ENCODE results near the gene SELENOM. TPM values are rescaled to one million over a fixed set of nuclear protein-coding genes. Genes with fewer than 3 reads are reported as not detected.
"Not testable (repeated sequence)": the region's sequence is repeated elsewhere in the genome, so short reads cannot be mapped to it uniquely, and the experiment has no call there.

The SELENOM gene
- total RNA-seq, 2 experiments from 2014 or later: 2.1 to 2.2 TPM

- H3K27me3 Mint-ChIP-seq: no peaks in the 10 kb centered on the region
Measured at GRCh38 chr22:31075961-31076360, 31.4 kb downstream of the SELENOM start.

GRCh38 chr22:31073545-31074145, 33.7 kb downstream of the SELENOM start:
- POLR2A ChIA-PET; H3K36me3 Mint-ChIP-seq (ENCODE audit: low read depth); H3K4me3 Mint-ChIP-seq; H3K27me3 Mint-ChIP-seq; H3K9me3 Mint-ChIP-seq; DNase-seq; H3K27ac Mint-ChIP-seq; H3K4me1 Mint-ChIP-seq: not testable (repeated sequence)
- CTCF ChIA-PET: interaction anchor here (0.6 kb wide), 1 partner anchor 333 kb away, joined by 5 read pairs; no protein-coding TSS in a partner anchor

More at GRCh38 chr22:31075961-31076360, 31.4 kb downstream of the SELENOM start:
- ChIA-PET POLR2A (no interaction called here), CTCF (no interaction called here)
- Mint-ChIP-seq H3K4me3 (no peak overlapping the region), H3K4me1 (peaks cover 4% of the 10 kb centered on the region), H3K27ac (no peak overlapping the region), H3K9me3 (no peaks in the 10 kb centered on the region), H3K36me3 (ENCODE audit: low read depth) (no peaks in the 10 kb centered on the region)
- no peak for DNase-seq

DNA sequence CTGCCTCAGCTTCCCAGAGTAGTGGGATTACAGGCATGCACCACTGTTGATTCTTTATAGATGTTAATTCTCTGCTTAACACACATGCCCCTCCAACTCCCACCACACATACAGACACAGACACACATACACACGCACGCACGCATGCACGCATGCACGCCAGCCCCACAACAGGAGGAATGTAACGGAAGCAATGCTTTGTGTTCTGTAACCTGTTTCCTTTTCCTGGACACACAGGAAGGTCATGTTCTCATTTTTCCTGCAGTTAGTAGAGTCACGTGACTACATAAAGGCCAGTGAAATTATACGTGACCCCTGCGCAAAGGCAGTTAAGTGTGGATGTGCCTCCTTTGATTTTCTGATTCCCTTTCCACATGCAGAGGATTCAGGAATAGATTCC, 34.2 kb downstream of the SELENOM start:
- H3K36me3 Mint-ChIP-seq (ENCODE audit: low read depth); H3K27ac Mint-ChIP-seq; H3K27me3 Mint-ChIP-seq; H3K9me3 Mint-ChIP-seq; DNase-seq; H3K4me3 Mint-ChIP-seq; H3K4me1 Mint-ChIP-seq; POLR2A ChIA-PET: not testable (repeated sequence)
- CTCF ChIA-PET: interaction anchor here (0.6 kb wide), 1 partner anchor 333 kb away, joined by 5 read pairs; no protein-coding TSS in a partner anchor

GRCh38 chr22:31069691-31070314, 37.6 kb downstream of the SELENOM start:
- not testable (repeated sequence) for H3K4me1 Mint-ChIP-seq, H3K9me3 Mint-ChIP-seq

GRCh38 chr22:31068970-31069369, 38.4 kb downstream of the SELENOM start:
- Mint-ChIP-seq H3K36me3 (ENCODE audit: low read depth) (no peaks in the 10 kb centered on the region), H3K9me3 (no peaks in the 10 kb centered on the region), H3K4me1 (peaks cover 2% of the 10 kb centered on the region), H3K4me3 (no peak overlapping the region), H3K27ac (no peak overlapping the region), H3K27me3 (no peaks in the 10 kb centered on the region)
- ChIA-PET CTCF (no interaction called here), POLR2A (no interaction called here)
- no peak for DNase-seq

More at GRCh38 chr22:31069691-31070314, 37.6 kb downstream of the SELENOM start:
- DNase-seq; POLR2A ChIA-PET; H3K27ac Mint-ChIP-seq; H3K36me3 Mint-ChIP-seq (ENCODE audit: low read depth); H3K4me3 Mint-ChIP-seq; H3K27me3 Mint-ChIP-seq: not testable (repeated sequence)
- CTCF ChIA-PET: interaction anchor here (0.8 kb wide), 1 partner anchor 70 kb away, joined by 3 read pairs; no protein-coding TSS in a partner anchor

DNA sequence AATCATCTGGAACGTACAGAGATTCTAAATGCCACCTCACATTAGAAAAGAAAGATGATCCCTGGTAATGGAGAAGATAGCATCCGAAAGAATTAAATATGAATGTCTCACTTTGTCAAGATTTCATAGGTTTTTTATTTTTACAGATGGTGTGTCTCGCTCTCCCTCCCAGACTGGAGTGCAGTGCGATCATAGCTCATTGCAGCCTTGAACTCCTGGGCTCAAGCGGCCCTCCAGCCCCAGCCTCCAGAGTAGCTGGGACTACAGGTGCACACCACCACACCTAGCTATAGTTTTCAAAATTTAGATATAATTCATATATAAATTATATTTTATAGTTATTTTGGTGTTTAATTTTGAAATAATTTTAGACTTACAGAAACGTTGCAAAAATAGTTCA, 43.0 kb downstream of the SELENOM start:
- Mint-ChIP-seq H3K4me1 (peaks cover 5% of the 10 kb centered on the region), H3K36me3 (ENCODE audit: low read depth) (no peaks in the 10 kb centered on the region), H3K27me3 (no peaks in the 10 kb centered on the region), H3K9me3 (peaks cover 3% of the 10 kb centered on the region), H3K27ac (no peak overlapping the region), H3K4me3 (peak overlapping the region; percentile 1)
- ChIA-PET POLR2A (no interaction called here), CTCF (interaction anchor here (0.6 to 1.7 kb wide), 5 partner anchors 9 to 159 kb away, joined by 3 to 5 read pairs (median 4); no protein-coding TSS in a partner anchor)
- DNase-seq: no peak

DNA sequence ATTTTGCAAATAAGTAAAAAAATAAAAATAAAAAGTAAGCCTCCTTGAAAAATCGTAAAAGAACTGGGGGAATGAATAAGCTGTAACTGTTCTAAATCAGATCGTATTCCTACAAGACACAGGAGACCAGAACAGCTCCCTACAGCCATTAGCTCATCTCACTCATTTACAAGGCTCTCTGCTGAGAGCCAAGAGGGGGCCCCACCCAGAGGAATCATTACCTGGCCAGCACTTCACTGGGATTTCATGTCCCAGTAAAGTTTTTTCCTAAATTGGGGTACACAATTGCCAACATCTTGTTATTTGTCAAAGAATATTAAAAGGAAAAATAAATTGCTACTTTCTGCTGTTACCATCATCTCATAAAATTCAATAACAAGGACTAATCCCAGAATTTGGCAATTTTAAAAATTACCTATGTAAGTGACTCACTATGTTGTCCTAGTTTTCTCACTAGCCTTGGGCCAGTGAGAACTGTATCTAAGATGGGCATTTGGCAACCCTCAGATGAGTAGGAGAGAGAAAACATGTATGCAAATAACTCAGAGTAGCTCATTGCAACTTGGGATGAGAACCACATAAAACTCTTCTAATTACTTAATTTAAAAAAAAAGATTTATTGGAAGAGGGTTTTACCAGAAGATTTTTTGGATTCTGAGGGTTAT, 44.7 kb downstream of the SELENOM start:
- no peak for DNase-seq
- Mint-ChIP-seq H3K4me1 (peaks cover 5% of the 10 kb centered on the region), H3K27me3 (no peaks in the 10 kb centered on the region), H3K36me3 (ENCODE audit: low read depth) (no peaks in the 10 kb centered on the region), H3K4me3 (no peak overlapping the region), H3K9me3 (peaks cover 3% of the 10 kb centered on the region), H3K27ac (no peak overlapping the region)
- CTCF ChIA-PET: no interaction called here
- POLR2A ChIA-PET: no interaction called here

DNA sequence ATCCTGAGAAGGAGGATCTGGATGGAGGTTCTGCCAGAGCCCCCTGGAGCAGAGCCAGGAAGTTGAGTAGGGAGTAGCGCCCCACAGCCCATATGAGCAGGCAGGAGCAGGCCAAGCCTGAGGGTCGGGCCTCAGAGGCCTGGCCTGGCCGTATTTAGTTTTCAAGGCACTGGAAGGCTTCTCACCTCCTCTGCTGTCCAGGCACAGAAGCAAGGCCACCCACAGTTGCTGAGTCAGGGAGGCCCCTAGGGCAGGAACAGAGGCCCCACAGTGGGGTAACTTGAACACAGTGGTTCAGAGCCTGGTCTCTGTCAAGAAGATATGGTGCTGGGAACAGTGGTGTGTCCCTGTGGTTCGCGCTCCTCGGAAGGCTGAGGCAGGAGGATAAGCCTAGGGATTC, 47.7 kb downstream of the SELENOM start:
- H3K27ac Mint-ChIP-seq; H3K36me3 Mint-ChIP-seq (ENCODE audit: low read depth); H3K9me3 Mint-ChIP-seq; H3K27me3 Mint-ChIP-seq; CTCF ChIA-PET; POLR2A ChIA-PET; DNase-seq; H3K4me1 Mint-ChIP-seq; H3K4me3 Mint-ChIP-seq: not testable (repeated sequence)

GRCh38 chr22:31056986-31057599, 50.3 kb downstream of the SELENOM start:
- Mint-ChIP-seq H3K27me3 (no peaks in the 10 kb centered on the region), H3K9me3 (no peaks in the 10 kb centered on the region), H3K27ac (no peak overlapping the region), H3K36me3 (ENCODE audit: low read depth) (no peaks in the 10 kb centered on the region), H3K4me3 (no peak overlapping the region), H3K4me1 (no peaks in the 10 kb centered on the region)
- DNase-seq: no peak
- POLR2A ChIA-PET: no interaction called here
- CTCF ChIA-PET: interaction anchor here (1.3 to 1.5 kb wide), 2 partner anchors 9 to 13 kb away, joined by 3 to 4 read pairs; no protein-coding TSS in a partner anchor

GRCh38 chr22:31055635-31056159, 51.7 kb downstream of the SELENOM start:
- ChIA-PET POLR2A (no interaction called here), CTCF (interaction anchor here (1.2 to 1.5 kb wide), 2 partner anchors 9 to 12 kb away, joined by 3 read pairs; no protein-coding TSS in a partner anchor)
- no peaks in the 10 kb centered on the region for H3K9me3 Mint-ChIP-seq
- H3K27ac Mint-ChIP-seq: no peak overlapping the region
- no peaks in the 10 kb centered on the region for H3K4me1 Mint-ChIP-seq
- H3K4me3 Mint-ChIP-seq: no peak overlapping the region
- DNase-seq: no peak
- no peaks in the 10 kb centered on the region for H3K27me3 Mint-ChIP-seq
- no peaks in the 10 kb centered on the region for H3K36me3 Mint-ChIP-seq (ENCODE audit: low read depth)

- Mint-ChIP-seq H3K4me1 (no peaks in the 10 kb centered on the region), H3K27me3 (no peaks in the 10 kb centered on the region), H3K27ac (no peak overlapping the region), H3K4me3 (no peak overlapping the region), H3K36me3 (ENCODE audit: low read depth) (no peaks in the 10 kb centered on the region), H3K9me3 (no peaks in the 10 kb centered on the region)
- DNase-seq: no peak
- POLR2A ChIA-PET: no interaction called here
- CTCF ChIA-PET: interaction anchor here (1.2 kb wide), 1 partner anchor 9 kb away, joined by 3 read pairs; no protein-coding TSS in a partner anchor
Measured at GRCh38 chr22:31055117-31055634, 52.2 kb downstream of the SELENOM start.
